HG02938 (cell line): ENCODE results near the gene MOSMO.
"Not testable (repeated sequence)": the region's sequence is repeated elsewhere in the genome, so short reads cannot be mapped to it uniquely, and the experiment has no call there.

ENCODE experiments used
- ATAC-seq: cut with Tn5 transposase; IDR thresholded peaks from one replicate; pipeline ENCODE4 v1.9.1; 2021; ENCODE audit warnings: mild to moderate bottlenecking, moderate library complexity; ENCODE audit not compliant: unreplicated experiment

MOSMO gene

GRCh38 chr16:22002047-22002446, 5.9 kb upstream of the MOSMO start:
- ATAC-seq: not testable (repeated sequence)

DNA sequence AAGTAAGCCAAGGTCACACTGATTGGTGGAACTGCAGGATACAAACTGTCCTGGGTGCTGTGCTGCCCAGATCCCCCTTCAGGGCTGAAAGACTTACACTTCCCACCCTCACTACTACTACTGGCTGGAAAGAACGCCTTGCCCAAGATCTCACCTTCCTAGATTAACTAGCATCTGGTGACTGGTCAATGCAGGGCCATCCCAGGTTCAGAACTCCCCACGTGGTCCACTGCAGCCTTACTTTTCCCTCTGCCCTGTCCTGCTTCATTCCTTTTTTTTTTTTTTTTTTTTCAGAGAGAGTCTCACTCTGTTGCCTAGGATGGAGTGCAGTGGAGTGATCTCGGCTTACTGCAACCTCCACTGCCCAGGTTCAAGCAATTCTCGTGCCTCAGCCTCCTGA, 4.7 kb upstream of the MOSMO start:
- no peak for ATAC-seq

DNA sequence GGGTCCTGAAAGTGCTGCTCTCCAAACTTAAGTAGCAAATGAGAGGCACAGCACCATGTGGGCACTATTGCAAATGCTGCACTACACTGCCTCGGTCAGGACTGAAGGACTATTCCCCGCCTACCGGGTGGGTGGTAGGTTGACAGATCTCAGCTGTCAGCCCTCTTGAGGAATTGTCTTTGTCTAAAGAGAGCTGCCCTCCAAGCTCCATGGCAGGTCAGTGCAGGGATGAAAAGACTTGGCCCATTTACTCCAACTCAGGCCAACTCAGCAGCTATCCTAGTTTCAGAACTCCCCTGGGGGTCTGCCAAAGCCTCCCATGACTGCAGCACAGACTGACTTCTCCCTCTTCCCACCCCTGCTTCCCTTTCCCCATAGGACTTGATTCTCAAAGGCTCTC, 3.6 kb upstream of the MOSMO start:
- ATAC-seq: no peak

DNA sequence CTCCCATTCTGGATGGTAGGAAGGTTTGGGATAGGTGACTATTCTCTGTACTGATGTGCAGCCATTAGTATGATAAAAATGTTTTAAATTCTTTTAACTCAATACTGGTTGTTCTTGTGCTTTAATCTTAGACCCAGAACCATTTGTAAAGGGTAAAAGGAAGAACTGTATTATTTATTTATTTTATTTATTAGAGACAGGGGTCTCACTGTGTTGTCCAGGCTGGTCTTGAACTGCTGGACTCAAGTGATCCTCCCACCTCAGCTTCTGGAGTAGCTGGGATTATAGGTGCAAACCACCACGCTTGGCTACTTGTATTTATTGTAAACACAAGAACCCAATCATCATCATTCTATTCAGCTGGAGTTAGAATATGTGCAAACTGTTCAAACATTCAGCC, 2.2 kb upstream of the MOSMO start:
- ATAC-seq: no peak

GRCh38 chr16:22006636-22007035, 1.3 kb upstream of the MOSMO start:
- no peak for ATAC-seq

DNA sequence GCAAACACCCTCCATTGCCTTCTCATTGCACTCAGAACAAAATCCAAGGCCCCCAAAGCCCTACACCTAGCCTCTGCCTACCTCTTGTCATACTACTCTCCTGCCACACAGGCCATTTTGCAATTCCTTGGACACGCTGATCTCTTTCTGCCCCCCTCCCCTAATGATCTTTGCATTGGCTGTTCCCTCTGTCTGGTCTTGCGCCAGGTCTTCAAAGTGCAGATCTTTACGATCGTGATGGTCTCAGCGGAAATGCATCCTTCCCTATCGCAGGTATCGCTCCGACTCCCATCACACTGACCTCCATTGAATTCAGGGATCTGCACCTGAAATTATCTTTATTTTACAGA, 777 bp upstream of the MOSMO start:
- no peak for ATAC-seq

- no peak for ATAC-seq
Observed at GRCh38 chr16:22008215-22009059, 526 bp downstream of the MOSMO start.

GRCh38 chr16:22010902-22011301, 3.0 kb downstream of the MOSMO start:
- no peak for ATAC-seq

GRCh38 chr16:22012241-22012640, 4.3 kb downstream of the MOSMO start:
- ATAC-seq: no peak

- ATAC-seq: no peak
Observed at GRCh38 chr16:22013486-22013885, 5.6 kb downstream of the MOSMO start.

- ATAC-seq: no peak
Observed at GRCh38 chr16:22014271-22014873, 6.5 kb downstream of the MOSMO start.

GRCh38 chr16:22016927-22017326, 9.0 kb downstream of the MOSMO start:
- no peak for ATAC-seq

DNA sequence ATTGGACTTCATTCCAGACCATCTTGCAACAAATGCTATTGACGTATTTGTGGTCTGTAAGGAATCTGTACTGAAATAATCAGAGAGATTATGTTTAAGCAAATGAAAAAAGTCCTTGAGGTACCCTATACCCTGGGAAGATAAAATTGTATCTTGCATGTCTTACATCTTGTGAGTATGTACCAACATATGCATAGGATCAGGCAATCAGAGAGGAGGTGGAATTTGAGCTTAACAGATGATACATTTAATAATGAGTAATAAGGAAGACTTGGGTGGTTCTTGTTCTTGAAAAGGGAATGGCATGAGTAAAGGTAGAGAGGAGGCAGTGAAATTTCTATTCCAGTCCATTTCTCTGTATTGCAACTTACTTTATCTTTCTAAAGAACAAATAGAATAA, 10.6 kb downstream of the MOSMO start:
- no peak for ATAC-seq

- ATAC-seq: no peak
Observed at GRCh38 chr16:22022151-22022550, 14.2 kb downstream of the MOSMO start.

DNA sequence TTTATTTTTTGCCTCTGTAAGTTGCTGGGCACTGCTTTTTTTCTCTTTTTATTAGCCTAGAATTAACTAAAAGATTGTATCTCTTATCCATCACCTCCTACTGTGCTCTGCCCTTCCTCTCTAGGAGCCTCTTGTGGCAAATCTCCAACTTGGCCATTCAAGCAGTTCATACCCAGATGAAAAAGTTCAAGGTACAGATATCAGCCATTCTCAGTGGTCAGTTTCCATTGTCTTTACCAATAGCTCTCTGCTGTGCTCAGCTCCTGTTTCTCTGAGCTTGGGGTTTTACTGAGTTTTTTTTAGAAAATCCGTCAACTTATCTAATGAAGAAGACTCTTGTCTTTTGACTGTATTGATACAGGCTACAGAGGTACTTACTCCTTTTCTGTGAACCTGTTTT, 15.6 kb downstream of the MOSMO start:
- ATAC-seq: no peak

GRCh38 chr16:22024785-22025184, 16.9 kb downstream of the MOSMO start:
- ATAC-seq: not testable (repeated sequence)

DNA sequence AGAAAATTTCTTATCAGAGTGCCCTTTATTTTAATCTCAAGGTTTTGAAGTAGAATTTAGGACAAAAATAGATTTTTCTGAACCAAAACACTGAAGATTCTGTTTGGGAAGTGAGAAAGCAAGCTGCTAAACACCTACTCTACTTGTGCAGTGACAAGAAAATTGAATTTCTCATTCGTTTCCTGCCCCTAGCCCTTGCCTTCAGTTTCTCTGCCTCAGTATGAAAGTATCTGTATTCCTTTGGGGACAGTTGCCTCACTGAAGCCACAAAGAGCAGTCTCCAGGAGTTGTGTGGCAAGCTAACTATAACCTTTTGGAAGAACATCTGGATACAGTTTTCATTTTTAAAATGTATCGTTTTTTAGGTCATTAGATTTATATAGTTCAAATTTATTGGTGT, 19.7 kb downstream of the MOSMO start:
- no peak for ATAC-seq

- ATAC-seq: no peak
Observed at GRCh38 chr16:22029632-22030031, 21.7 kb downstream of the MOSMO start.

- ATAC-seq: no peak
Observed at GRCh38 chr16:22030087-22030812, 22.3 kb downstream of the MOSMO start.

- no peak for ATAC-seq
Observed at GRCh38 chr16:22031483-22032083, 23.7 kb downstream of the MOSMO start.

DNA sequence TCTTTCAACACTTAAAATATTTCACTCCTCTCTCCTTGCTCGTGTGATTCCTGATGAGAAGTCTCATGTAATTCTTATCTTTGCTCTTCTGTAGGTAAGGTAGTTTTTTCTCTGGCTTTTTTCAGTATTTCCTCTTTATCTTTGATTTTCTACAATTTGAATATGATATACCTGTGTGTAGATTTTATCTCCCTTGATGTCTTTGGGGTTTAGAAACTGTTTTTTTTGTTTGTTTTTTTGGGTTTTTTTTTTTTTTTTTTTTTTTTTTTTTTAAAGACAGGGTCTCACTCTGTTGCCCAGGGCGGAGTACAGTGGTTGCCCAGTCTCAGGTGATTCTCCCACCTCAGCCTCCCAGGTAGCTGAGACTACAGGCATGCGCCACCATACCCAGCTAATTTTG, 26.6 kb downstream of the MOSMO start:
- no peak for ATAC-seq

DNA sequence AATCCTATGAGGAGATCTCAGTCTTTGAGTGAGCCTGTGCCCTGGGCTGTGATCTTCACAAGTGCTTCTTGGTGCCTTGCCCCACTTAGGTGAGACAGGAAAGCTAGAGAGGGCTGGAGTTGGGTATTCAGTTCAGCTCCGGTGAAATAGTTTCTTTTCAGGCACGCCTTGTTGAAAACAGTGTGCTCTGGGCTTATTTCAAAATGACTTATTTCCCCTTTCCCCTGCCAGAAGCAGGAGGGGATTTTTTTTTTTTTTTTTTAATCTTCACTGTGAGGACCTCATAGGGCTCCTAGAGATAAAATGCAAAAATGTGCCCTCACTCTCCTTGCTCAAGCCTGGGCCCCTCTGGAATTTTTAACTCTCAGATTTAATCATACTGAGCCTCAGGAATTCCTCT, 27.2 kb downstream of the MOSMO start:
- no peak for ATAC-seq
